HepG2 (cell line): ENCODE measurements around the gene PTPRC. TPM values are rescaled to one million over a fixed set of nuclear protein-coding genes. Genes with fewer than 3 reads are reported as not detected.

Experiments used
- ATAC-seq: fragments of 200-7000 bp; cut with Tn5 transposase; 3 replicates; pipeline ENCODE4 v1.9.1; 2020; ENCODE audit warnings: mild to moderate bottlenecking, moderate library complexity
- BruUV-seq: library from RNA; stranded (reverse); fragments of 400-500 nt; replicated peaks from 2 replicates; lab custom pipeline; 2021; lab: Mats Ljungman, UMichigan
- CTCF ChIA-PET: fragments of 300-600 bp; formaldehyde crosslinking; extraction: SDS; loops from one replicate; lab custom pipeline; 2021; ENCODE audit warnings: low total read pairs, inconsistent platforms, low intra/inter-chr PET ratio; lab: Yijun Ruan, JAX
- POLR2A ChIA-PET: fragments of 350-600 bp; sonication (Branson Sonifier 250); formaldehyde crosslinking; loops from one replicate; lab custom pipeline; 2020; ENCODE audit warnings: antibody characterized with exemption, inconsistent platforms; lab: Yijun Ruan, JAX
- DNase-seq: peaks from one replicate; pipeline ENCODE4 v3.0.0-alpha.2; 2015; ENCODE audit warnings: low spot score
- FAIRE-seq: peaks from 3 replicates; lab custom pipeline; 2011; peaks lifted over from hg19 to GRCh38; lab: Jason Lieb, UNC
- H2AFZ ChIP-seq: one replicate; pipeline ENCODE4 v1.6.1; 2011; ENCODE audit warnings: low read length, inconsistent platforms
- H3K27ac ChIP-seq: fragments of 300-600 bp; 3 replicates; pipeline ENCODE4 v1.8.0; 2011; ENCODE audit warnings: mixed run types, mild to moderate bottlenecking, mixed read lengths, low read length, inconsistent platforms; ENCODE audit not compliant: insufficient read depth; ENCODE audit errors: extremely low read length
- H3K27me3 ChIP-seq, 2 experiments: fragments of 200-600 bp in 1 of 2; 2 replicates in 1 of 2; 3 replicates in 1 of 2; pipeline versions ENCODE4 v1.6.0 to v1.8.0; 2011; ENCODE audit warnings: low read length in 2 of 2, mild to moderate bottlenecking in 2 of 2, moderate library complexity in 2 of 2, inconsistent platforms in 1 of 2; ENCODE audit not compliant: insufficient read depth in 2 of 2, control insufficient read depth in 1 of 2
- H3K36me3 ChIP-seq, 2 experiments: fragments of 200-600 bp in 1 of 2; replicated peaks in 1 of 2; 2 replicates in 1 of 2; 3 replicates in 1 of 2; pipeline versions ENCODE4 v1.5.1 to v1.8.0; 2011; ENCODE audit warnings: low read length in 2 of 2, inconsistent platforms in 1 of 2; ENCODE audit not compliant: insufficient read depth in 2 of 2, control insufficient read depth in 1 of 2
- H3K4me1 ChIP-seq: 2 replicates; pipeline ENCODE4 v1.5.1; 2012; ENCODE audit warnings: low read length, inconsistent platforms; ENCODE audit not compliant: insufficient read depth
- H3K4me2 ChIP-seq: 2 replicates; pipeline ENCODE4 v1.6.0; 2011; ENCODE audit warnings: low read depth, low read length, inconsistent platforms
- H3K4me3 ChIP-seq, 3 experiments: fragments of 200-600 bp in 1 of 3; sonication (generic), shearing (Covaris generic) in 1 of 3; replicated peaks in 1 of 3; 2 replicates each; pipeline ENCODE4 v1.5.1; 2011 to 2016; ENCODE audit warnings: low read length in 3 of 3, inconsistent platforms in 2 of 3, low read depth in 2 of 3, mild to moderate bottlenecking in 2 of 3, control low read depth in 1 of 3, mixed read lengths in 1 of 3; ENCODE audit not compliant: insufficient read depth in 1 of 3
- H3K79me2 ChIP-seq: one replicate; pipeline ENCODE4 v1.6.1; 2011; ENCODE audit warnings: low read length, inconsistent platforms; ENCODE audit not compliant: insufficient read depth
- H3K9ac ChIP-seq: 2 replicates; pipeline ENCODE4 v1.6.0; 2011; ENCODE audit warnings: mild to moderate bottlenecking, low read depth, low read length, inconsistent platforms; ENCODE audit not compliant: insufficient read depth
- H3K9me3 ChIP-seq: 2 replicates; pipeline ENCODE4 v1.5.1; 2012; ENCODE audit warnings: mild to moderate bottlenecking, low read length
- H4K20me1 ChIP-seq: 2 replicates; pipeline ENCODE4 v1.6.0; 2011; ENCODE audit warnings: inconsistent platforms, mild to moderate bottlenecking, low read length, moderate library complexity; ENCODE audit not compliant: insufficient read depth
- ADNP ChIP-seq: sonication (generic); formaldehyde crosslinking; IDR thresholded peaks from 2 replicates; pipeline ENCODE4 v1.4.0; 2020; ENCODE audit warnings: missing genetic modification reagents
- ATAD3A ChIP-seq: sonication (generic); formaldehyde crosslinking; IDR thresholded peaks from 2 replicates; pipeline ENCODE4 v1.4.0; 2020; ENCODE audit warnings: missing genetic modification reagents
- HCFC1 ChIP-seq: fragments of 150-350 bp; IDR thresholded peaks from 2 replicates; pipeline ENCODE4 v1.6.1; 2014; ENCODE audit warnings: low read depth, low read length
- HOXA9 ChIP-seq: sonication (generic); formaldehyde crosslinking; IDR thresholded peaks from 2 replicates; pipeline ENCODE4 v1.8.1; 2022; ENCODE audit warnings: missing genetic modification reagents, mild to moderate bottlenecking, moderate library complexity, borderline replicate concordance
- MZF1 ChIP-seq: sonication (generic); formaldehyde crosslinking; IDR thresholded peaks from 2 replicates; pipeline ENCODE4 v1.8.1; 2023; ENCODE audit warnings: mild to moderate bottlenecking, missing genetic modification reagents, borderline replicate concordance
- NCOA5 ChIP-seq: sonication (generic); formaldehyde crosslinking; IDR thresholded peaks from 2 replicates; pipeline ENCODE4 v1.4.0; 2020; ENCODE audit warnings: missing genetic modification reagents
- PTBP1 ChIP-seq: fragments of 200-400 bp; formaldehyde crosslinking; IDR thresholded peaks from 2 replicates; pipeline ENCODE4 v1.6.1; 2018; ENCODE audit warnings: low read length, low read depth; ENCODE audit not compliant: poor library complexity, severe bottlenecking
- SMC3 ChIP-seq: IDR thresholded peaks from 2 replicates; pipeline ENCODE4 v1.6.1; 2011; ENCODE audit warnings: low read length, improper control_type of control experiment
- U2AF1 ChIP-seq: fragments of 200-400 bp; formaldehyde crosslinking; optimal IDR thresholded peaks from 2 replicates; pipeline ENCODE3; 2017; ENCODE audit warnings: mild to moderate bottlenecking, low read depth, low read length
- ZNF12 ChIP-seq: sonication (generic); formaldehyde crosslinking; IDR thresholded peaks from 2 replicates; pipeline ENCODE4 v1.5.0; 2020; ENCODE audit warnings: missing genetic modification reagents
- ZNF138 ChIP-seq: sonication (generic); formaldehyde crosslinking; IDR thresholded peaks from 2 replicates; pipeline ENCODE4 v1.5.0; 2020; ENCODE audit warnings: mild to moderate bottlenecking, low read depth, missing genetic modification reagents
- ZNF253 ChIP-seq: sonication (generic); formaldehyde crosslinking; IDR thresholded peaks from 2 replicates; pipeline ENCODE4 v1.8.0; 2022; ENCODE audit warnings: mild to moderate bottlenecking, missing genetic modification reagents, borderline replicate concordance
- ZNF3 ChIP-seq: IDR thresholded peaks from 2 replicates; pipeline ENCODE4 v1.7.0; 2017; ENCODE audit warnings: inconsistent platforms
- ZNF350 ChIP-seq: sonication (generic); formaldehyde crosslinking; IDR thresholded peaks from 2 replicates; pipeline ENCODE4 v1.4.0; 2020; ENCODE audit warnings: mild to moderate bottlenecking, low read depth, missing genetic modification reagents, borderline replicate concordance
- ZNF678 ChIP-seq: sonication (generic); formaldehyde crosslinking; IDR thresholded peaks from 2 replicates; pipeline ENCODE4 v1.4.0; 2020; ENCODE audit warnings: mild to moderate bottlenecking, missing genetic modification reagents
- ZNF703 ChIP-seq: sonication (generic); formaldehyde crosslinking; IDR thresholded peaks from 2 replicates; pipeline ENCODE4 v1.5.1; 2020; ENCODE audit warnings: missing genetic modification reagents, mild to moderate bottlenecking, moderate library complexity, borderline replicate concordance
- WGBS: methylation state at CpG from one replicate; pipeline ENCODE4 v1.1.6; 2017; ENCODE audit warnings: low lambda C conversion rate; 5-methylcytosine and 5-hydroxymethylcytosine counted together
- in situ Hi-C: cut with HindIII; loops from 2 replicates; pipeline ENCODE4 v1.10.0; 2017; ENCODE audit warnings: low pct_unique_long_range_greater_than_20kb; ENCODE audit not compliant: extremely low pct_ligation_motif_present
- intact Hi-C: fragments of 100-400 bp; cut with micrococcal nuclease; formaldehyde crosslinking; loops from one replicate; pipeline ENCODE4 v1.10.0; 2022; ENCODE audit not compliant: unreplicated experiment
- polyA plus RNA-seq, 8 experiments: library from polyadenylated mRNA; depleted of rRNA in 3 of 8; stranded (reverse) in 7 of 8; unstranded in 1 of 8; fragments of >200 nt; fragmentation: Illumina TruSeq in 4 of 8; extraction: Trizol in 4 of 8; gene quantifications; 2 replicates each; pipeline versions ENCODE4 v1.2.1 to v1.2.3, GENCODE V29; 2011 to 2016; ENCODE audit warnings: low read depth in 4 of 8, missing spikeins in 1 of 8, mixed read lengths in 1 of 8; ENCODE audit not compliant: insufficient read depth in 1 of 8
- total RNA-seq, 5 experiments: library from RNA; depleted of rRNA; stranded (reverse); fragments of >200 nt; fragmentation: Illumina TruSeq; extraction: Trizol; gene quantifications; 2 replicates each; pipeline ENCODE4 v1.2.3, GENCODE V29; 2016; ENCODE audit warnings: low read depth in 1 of 5
- TF ChIP-seq, protein P1 (sequence below): sonication (generic); formaldehyde crosslinking; IDR thresholded peaks from 2 replicates; pipeline ENCODE4 v1.8.0; 2022; ENCODE audit warnings: mild to moderate bottlenecking, missing genetic modification reagents
- TF ChIP-seq, protein P2 (sequence below): IDR thresholded peaks from 2 replicates; pipeline ENCODE4 v1.6.1; 2016; ENCODE audit warnings: mild to moderate bottlenecking

Gene PTPRC
- total and polyA plus RNA-seq, 2 of the 13 experiments (the other 11 are each of a cell fraction or from before 2014, with no cell fraction given), result not detected

DNA sequence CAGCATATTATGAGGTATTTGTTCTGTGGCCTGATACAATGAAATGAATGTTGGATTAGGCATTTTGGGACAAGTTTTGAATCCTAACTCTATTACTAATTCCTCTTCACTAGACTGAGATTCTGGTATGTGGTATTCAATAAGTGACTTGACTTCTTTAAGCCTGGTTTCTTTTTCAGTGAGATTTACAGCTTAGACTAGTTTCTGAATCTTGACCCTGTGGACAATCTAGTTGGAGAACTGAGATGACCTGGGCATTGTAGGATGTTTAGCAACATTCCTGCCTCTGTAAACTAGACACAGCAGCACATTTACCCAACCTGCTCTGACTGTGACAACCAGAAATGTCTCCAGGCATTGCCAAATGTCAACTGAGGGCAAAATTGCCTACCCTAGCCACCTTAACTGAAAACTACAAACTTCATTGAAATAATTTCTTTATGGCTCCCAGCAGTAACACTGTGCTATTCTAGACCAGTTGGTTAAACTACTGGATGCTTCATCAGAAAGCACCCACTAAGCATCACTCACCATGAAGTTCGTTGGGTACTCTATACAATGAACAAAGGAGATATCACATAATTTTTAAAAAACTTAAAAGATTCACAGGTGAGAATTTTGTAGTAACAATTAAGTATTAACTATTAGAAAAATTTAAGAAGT, 16.8 kb downstream of the PTPRC start:
- H3K79me2 ChIP-seq, result no peaks in the 10 kb centered on the region
- POLR2A ChIA-PET, result no interaction called here
- FAIRE-seq (no peak), DNase-seq (no peak), ATAC-seq (no peak)
- H2AFZ ChIP-seq, result no peak overlapping the region
- no peaks in the 10 kb centered on the region for H3K36me3 ChIP-seq
- no peaks in the 10 kb centered on the region for H3K9me3 ChIP-seq
- BruUV-seq, result no TSS peak
- no peak overlapping the region for H3K9ac ChIP-seq
- no peak overlapping the region for H3K27ac ChIP-seq
- no peaks in the 10 kb centered on the region for H3K4me1 ChIP-seq
- H3K4me3 ChIP-seq, result no peak overlapping the region
- no peaks in the 10 kb centered on the region for H4K20me1 ChIP-seq
- in situ Hi-C loops, result no loop called here
- CTCF ChIA-PET, result no interaction called here
- H3K27me3 ChIP-seq, result no peaks in the 10 kb centered on the region
- H3K4me2 ChIP-seq, result no peak overlapping the region
- intact Hi-C loops, result no loop called here
- WGBS, result 0% methylated on average over 1 of the region's 1 CpG
- TF ChIP-seq PTBP1 (no peak), HCFC1 (no peak), ZNF350 (CRISPR knock-in tag) (no peak), SMC3 (no peak), HOXA9 (no peak), NCOA5 (no peak), ZNF253 (CRISPR knock-in tag) (no peak), ZNF703 (CRISPR knock-in tag) (no peak), ATAD3A (CRISPR knock-in tag) (no peak), ZNF3 (no peak), ZNF138 (CRISPR knock-in tag) (no peak), MZF1 (CRISPR knock-in tag) (no peak), ADNP (no peak), U2AF1 (no peak), ZNF678 (no peak), ZNF12 (CRISPR knock-in tag) (no peak)
- TF ChIP-seq, protein P1, sequence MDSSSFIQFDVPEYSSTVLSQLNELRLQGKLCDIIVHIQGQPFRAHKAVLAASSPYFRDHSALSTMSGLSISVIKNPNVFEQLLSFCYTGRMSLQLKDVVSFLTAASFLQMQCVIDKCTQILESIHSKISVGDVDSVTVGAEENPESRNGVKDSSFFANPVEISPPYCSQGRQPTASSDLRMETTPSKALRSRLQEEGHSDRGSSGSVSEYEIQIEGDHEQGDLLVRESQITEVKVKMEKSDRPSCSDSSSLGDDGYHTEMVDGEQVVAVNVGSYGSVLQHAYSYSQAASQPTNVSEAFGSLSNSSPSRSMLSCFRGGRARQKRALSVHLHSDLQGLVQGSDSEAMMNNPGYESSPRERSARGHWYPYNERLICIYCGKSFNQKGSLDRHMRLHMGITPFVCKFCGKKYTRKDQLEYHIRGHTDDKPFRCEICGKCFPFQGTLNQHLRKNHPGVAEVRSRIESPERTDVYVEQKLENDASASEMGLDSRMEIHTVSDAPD (CRISPR knock-in tag), result no peak
- TF ChIP-seq, protein P2, sequence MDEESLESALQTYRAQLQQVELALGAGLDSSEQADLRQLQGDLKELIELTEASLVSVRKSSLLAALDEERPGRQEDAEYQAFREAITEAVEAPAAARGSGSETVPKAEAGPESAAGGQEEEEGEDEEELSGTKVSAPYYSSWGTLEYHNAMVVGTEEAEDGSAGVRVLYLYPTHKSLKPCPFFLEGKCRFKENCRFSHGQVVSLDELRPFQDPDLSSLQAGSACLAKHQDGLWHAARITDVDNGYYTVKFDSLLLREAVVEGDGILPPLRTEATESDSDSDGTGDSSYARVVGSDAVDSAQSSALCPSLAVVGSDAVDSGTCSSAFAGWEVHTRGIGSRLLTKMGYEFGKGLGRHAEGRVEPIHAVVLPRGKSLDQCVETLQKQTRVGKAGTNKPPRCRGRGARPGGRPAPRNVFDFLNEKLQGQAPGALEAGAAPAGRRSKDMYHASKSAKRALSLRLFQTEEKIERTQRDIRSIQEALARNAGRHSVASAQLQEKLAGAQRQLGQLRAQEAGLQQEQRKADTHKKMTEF (CRISPR knock-in tag), result no peak
